Bronchial epithelial cell (primary cell): Measurements from ENCODE around the gene HSPA4L. TPM values are rescaled to one million over a fixed set of nuclear protein-coding genes. Genes with fewer than 3 reads are reported as not detected.

ENCODE experiments used
- DNase-seq: peaks from one replicate; pipeline ENCODE4 v3.0.0-alpha.2; 2010; ENCODE audit warnings: low read depth
- FAIRE-seq: peaks from 2 replicates; lab custom pipeline; 2011; peaks lifted over from hg19 to GRCh38; lab: Jason Lieb, UNC
- H3K27me3 ChIP-seq: 2 replicates; pipeline ENCODE4 v1.5.1; 2011; ENCODE audit warnings: low read length; ENCODE audit not compliant: control insufficient read depth, insufficient read depth
- H3K36me3 ChIP-seq: 2 replicates; pipeline ENCODE4 v1.5.1; 2011; ENCODE audit warnings: low read length; ENCODE audit not compliant: control insufficient read depth, insufficient read depth
- H3K4me3 ChIP-seq: 2 replicates; pipeline ENCODE4 v1.5.1; 2011; ENCODE audit warnings: mild to moderate bottlenecking, low read depth, low read length, control low read depth
- total RNA-seq: library from RNA; depleted of rRNA; stranded (reverse); fragments of >200 nt; gene quantifications from 2 replicates; pipeline ENCODE4 v1.2.1, GENCODE V29; 2014
- TF ChIP-seq, protein P1 (sequence below): IDR thresholded peaks from 2 replicates; pipeline ENCODE4 v1.5.1; 2011; ENCODE audit warnings: mild to moderate bottlenecking, moderate library complexity, low read length, control low read depth, inconsistent platforms; ENCODE audit not compliant: insufficient read depth, severe bottlenecking

The HSPA4L gene
- total RNA-seq, 1 donor from 2014 or later = 12.4 TPM

DNA sequence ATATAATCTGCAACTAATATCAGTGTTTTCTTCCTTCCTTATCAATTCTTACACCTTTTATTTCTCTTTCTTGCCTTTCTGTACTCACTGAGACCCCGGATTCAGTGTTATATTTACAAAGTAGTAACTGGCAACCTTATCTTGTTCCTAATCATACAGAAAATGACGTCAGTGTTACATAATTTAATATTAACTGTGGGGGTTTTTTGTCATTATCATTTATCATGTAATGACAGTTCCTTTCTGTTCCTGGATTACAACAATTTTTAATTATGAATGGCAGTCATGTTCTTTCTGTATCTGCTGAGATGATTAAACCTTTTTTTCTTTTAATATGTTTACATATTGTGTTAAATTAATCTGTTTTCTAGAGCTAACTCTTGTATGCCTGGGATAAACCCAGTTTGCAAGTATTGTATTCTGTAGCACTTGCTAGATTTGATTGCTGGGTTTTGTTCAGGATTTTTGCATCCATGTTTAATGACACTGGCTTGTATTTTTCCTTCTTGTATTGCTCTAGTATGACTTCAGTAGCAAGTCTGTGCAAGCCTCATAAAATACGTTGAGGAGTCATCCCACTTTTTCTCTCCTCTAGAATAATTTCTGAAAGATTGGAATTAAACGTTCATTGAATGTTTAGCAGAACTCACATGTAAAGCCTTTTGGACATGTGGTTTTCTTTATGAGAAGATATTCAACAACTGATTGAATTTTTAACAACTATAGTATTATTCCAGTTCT is 10.4 kb upstream of the HSPA4L start:
- DNase-seq = peak; percentile 67
- FAIRE-seq = no peak
- TF ChIP-seq, protein P1, sequence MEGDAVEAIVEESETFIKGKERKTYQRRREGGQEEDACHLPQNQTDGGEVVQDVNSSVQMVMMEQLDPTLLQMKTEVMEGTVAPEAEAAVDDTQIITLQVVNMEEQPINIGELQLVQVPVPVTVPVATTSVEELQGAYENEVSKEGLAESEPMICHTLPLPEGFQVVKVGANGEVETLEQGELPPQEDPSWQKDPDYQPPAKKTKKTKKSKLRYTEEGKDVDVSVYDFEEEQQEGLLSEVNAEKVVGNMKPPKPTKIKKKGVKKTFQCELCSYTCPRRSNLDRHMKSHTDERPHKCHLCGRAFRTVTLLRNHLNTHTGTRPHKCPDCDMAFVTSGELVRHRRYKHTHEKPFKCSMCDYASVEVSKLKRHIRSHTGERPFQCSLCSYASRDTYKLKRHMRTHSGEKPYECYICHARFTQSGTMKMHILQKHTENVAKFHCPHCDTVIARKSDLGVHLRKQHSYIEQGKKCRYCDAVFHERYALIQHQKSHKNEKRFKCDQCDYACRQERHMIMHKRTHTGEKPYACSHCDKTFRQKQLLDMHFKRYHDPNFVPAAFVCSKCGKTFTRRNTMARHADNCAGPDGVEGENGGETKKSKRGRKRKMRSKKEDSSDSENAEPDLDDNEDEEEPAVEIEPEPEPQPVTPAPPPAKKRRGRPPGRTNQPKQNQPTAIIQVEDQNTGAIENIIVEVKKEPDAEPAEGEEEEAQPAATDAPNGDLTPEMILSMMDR = no peak
- Histone ChIP-seq H3K36me3 (no peaks in the 10 kb centered on the region), H3K27me3 (no peaks in the 10 kb centered on the region), H3K4me3 (no peak overlapping the region)

DNA sequence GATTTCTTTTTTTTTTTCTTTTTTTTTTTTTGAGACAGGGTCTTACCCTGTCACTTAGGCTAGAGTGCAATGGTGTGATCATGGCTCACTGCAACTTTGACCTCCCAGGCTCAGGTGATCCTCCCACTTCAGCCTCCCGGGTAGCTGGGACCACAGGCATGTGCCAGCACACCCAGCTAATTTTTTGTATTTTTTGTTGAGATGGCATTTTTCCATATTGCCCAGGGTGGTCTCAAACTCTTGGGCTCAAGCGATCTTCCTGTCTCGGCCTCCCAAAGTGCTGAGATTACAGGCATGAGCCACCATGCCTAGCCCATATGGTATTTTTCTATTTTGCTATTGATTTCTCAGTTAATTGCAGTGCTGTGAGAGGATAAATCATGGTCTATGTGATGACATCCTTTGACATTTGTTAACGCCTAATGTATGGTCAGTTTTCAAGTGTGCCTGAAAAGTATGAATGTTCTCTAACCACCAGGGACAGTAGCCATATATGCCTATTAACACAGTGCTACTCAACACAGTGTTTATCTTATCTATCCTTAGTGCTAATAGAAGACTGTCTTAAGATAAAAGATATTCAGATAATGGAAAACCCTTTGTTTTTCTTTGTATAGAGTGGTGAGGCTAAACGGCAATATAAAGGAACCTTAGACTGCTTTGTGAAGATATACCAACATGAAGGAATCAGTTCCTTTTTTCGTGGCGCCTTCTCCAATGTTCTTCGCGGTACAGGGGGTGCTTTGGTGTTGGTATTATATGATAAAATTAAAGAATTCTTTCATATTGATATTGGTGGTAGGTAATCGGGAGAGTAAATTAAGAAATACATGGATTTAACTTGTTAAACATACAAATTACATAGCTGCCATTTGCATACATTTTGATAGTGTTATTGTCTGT is 9.1 kb upstream of the HSPA4L start:
- TF ChIP-seq, protein P1 = no peak
- Histone ChIP-seq H3K4me3 (no peak overlapping the region), H3K27me3 (no peaks in the 10 kb centered on the region), H3K36me3 (no peaks in the 10 kb centered on the region)
- no peak for DNase-seq
- no peak for FAIRE-seq

DNA sequence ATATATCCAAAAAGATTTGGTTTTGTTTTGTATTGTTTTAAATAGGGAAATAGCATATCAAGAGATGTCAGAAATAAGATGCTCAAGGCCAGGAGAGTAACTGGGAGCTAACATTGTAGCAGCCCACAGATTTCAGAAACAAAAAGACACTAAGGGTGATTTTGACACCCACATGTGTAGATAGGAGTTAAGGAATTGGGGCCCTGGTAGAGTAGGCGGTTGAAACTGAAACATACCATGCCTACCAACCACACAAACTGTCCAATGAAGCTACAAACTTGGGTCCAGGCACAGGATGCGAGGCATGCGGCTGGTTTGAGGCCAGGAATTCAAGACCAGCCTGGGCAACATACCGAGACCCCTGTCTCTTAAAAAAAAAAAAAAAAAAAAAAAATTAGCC is 6.3 kb upstream of the HSPA4L start:
- no peak overlapping the region for H3K4me3 ChIP-seq
- DNase-seq (no peak), FAIRE-seq (no peak)
- no peaks in the 10 kb centered on the region for H3K27me3 ChIP-seq
- TF ChIP-seq, protein P1 = no peak
- no peaks in the 10 kb centered on the region for H3K36me3 ChIP-seq

DNA sequence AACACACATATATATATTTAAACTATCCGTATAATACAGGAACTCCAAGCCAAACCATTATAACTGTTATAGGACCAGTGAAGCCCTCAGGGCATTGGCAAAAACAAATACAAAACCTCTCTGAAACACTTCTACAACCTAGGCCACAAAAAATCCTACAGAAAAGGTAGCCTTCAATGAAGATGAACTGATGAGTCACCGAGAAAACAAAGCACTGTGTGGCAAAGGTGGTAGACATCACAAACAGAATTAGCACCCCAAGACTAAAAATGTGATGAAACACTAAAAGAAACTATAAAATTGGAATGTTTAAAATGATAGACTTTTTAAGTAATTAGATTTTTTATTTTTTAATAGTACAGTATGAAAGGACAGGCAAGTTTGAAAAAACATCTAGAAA is 5.5 kb upstream of the HSPA4L start:
- Histone ChIP-seq H3K27me3 (no peaks in the 10 kb centered on the region), H3K4me3 (no peak overlapping the region), H3K36me3 (no peaks in the 10 kb centered on the region)
- FAIRE-seq (no peak), DNase-seq (peak; percentile 35)
- TF ChIP-seq, protein P1 = no peak

DNA sequence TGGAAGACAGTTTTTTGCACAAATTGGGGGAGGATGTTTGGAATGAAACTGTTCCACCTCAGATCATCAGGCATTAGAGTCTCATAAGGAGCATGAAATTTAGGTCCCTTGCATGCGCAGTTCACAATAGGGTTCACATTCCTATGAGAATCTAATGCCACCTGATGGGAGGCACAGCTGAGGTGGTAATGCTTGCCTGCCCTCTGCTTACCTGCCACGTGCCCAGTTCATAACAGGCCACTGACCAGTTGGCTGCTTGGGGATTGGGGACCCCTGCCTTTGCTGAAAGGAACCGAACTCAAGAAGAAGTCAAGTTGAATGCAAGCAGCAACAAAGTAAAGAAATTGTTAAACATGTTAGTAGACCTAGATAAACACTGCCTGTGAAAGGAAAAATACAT is 4.6 kb upstream of the HSPA4L start:
- Histone ChIP-seq H3K36me3 (no peaks in the 10 kb centered on the region), H3K4me3 (no peak overlapping the region), H3K27me3 (no peaks in the 10 kb centered on the region)
- DNase-seq (no peak), FAIRE-seq (no peak)
- TF ChIP-seq, protein P1 = no peak
